Progenitor cell of endocrine pancreas (in vitro differentiated cells): ENCODE data around the gene P2RY12. TPM values are rescaled to one million over a fixed set of nuclear protein-coding genes. Genes with fewer than 3 reads are reported as not detected.

Experiments
- DNase-seq: peaks from one replicate; pipeline ENCODE4 v3.0.0; 2021; ENCODE audit warnings: low spot score; ENCODE audit not compliant: unreplicated experiment
- H3K27ac Mint-ChIP-seq: 2 replicates; pipeline ENCODE4 v1.8.0; 2021; ENCODE audit warnings: mild to moderate bottlenecking, moderate library complexity, mixed read lengths
- H3K27me3 Mint-ChIP-seq: 2 replicates; pipeline ENCODE4 v1.8.0; 2021; ENCODE audit warnings: mixed read lengths
- H3K36me3 Mint-ChIP-seq: 2 replicates; pipeline ENCODE4 v1.8.0; 2022; ENCODE audit warnings: mixed read lengths; ENCODE audit not compliant: insufficient read depth
- H3K4me1 Mint-ChIP-seq: 2 replicates; pipeline ENCODE4 v1.8.0; 2021; ENCODE audit warnings: low read depth, mixed read lengths
- H3K4me3 Mint-ChIP-seq: 2 replicates; pipeline ENCODE4 v1.8.0; 2021; ENCODE audit warnings: low read depth, mild to moderate bottlenecking, moderate library complexity, mixed read lengths
- H3K9me3 Mint-ChIP-seq: 2 replicates; pipeline ENCODE4 v1.8.0; 2021; ENCODE audit warnings: low read depth, mixed read lengths
- CTCF ChIP-seq: fragments of 200-600 bp; sonication (generic); IDR thresholded peaks from one replicate; pipeline ENCODE4 v1.5.0; 2021; ENCODE audit warnings: antibody characterized with exemption, mild to moderate bottlenecking; ENCODE audit not compliant: unreplicated experiment
- total RNA-seq: library from RNA; stranded (reverse); gene quantifications from 2 replicates; pipeline ENCODE4 v1.2.1, GENCODE V29; 2021

P2RY12 gene
- total RNA-seq, 1 donor from 2014 or later: not detected

GRCh38 chr3:151301787-151302186, 82.8 kb downstream of the P2RY12 start:
- Mint-ChIP-seq H3K36me3 (no peaks in the 10 kb centered on the region), H3K4me3 (no peak overlapping the region), H3K9me3 (no peaks in the 10 kb centered on the region), H3K4me1 (peaks cover 9% of the 10 kb centered on the region), H3K27ac (no peak overlapping the region), H3K27me3 (no peaks in the 10 kb centered on the region)
- DNase-seq: no peak
- TF ChIP-seq CTCF: no peak

- DNase-seq: no peak
- H3K27ac Mint-ChIP-seq: no peak overlapping the region
- TF ChIP-seq CTCF: no peak
- H3K27me3 Mint-ChIP-seq: no peaks in the 10 kb centered on the region
- H3K4me1 Mint-ChIP-seq: peaks cover 9% of the 10 kb centered on the region
- H3K36me3 Mint-ChIP-seq: no peaks in the 10 kb centered on the region
- no peaks in the 10 kb centered on the region for H3K9me3 Mint-ChIP-seq
- H3K4me3 Mint-ChIP-seq: no peak overlapping the region
Measured at GRCh38 chr3:151300539-151300938, 84.0 kb downstream of the P2RY12 start.

- Mint-ChIP-seq H3K27me3 (no peaks in the 10 kb centered on the region), H3K27ac (no peak overlapping the region), H3K36me3 (no peaks in the 10 kb centered on the region), H3K9me3 (no peaks in the 10 kb centered on the region), H3K4me1 (peaks cover 9% of the 10 kb centered on the region), H3K4me3 (no peak overlapping the region)
- TF ChIP-seq CTCF: no peak
- no peak for DNase-seq
Measured at GRCh38 chr3:151299006-151299405, 85.5 kb downstream of the P2RY12 start.

- no peak for DNase-seq
- H3K9me3 Mint-ChIP-seq: no peaks in the 10 kb centered on the region
- H3K27me3 Mint-ChIP-seq: no peaks in the 10 kb centered on the region
- H3K36me3 Mint-ChIP-seq: no peaks in the 10 kb centered on the region
- no peak overlapping the region for H3K4me3 Mint-ChIP-seq
- no peak overlapping the region for H3K27ac Mint-ChIP-seq
- peaks cover 6% of the 10 kb centered on the region for H3K4me1 Mint-ChIP-seq
- no peak for TF ChIP-seq CTCF
Measured at GRCh38 chr3:151297429-151297828, 87.1 kb downstream of the P2RY12 start.

GRCh38 chr3:151296226-151296625, 88.3 kb downstream of the P2RY12 start:
- no peak for DNase-seq
- no peaks in the 10 kb centered on the region for H3K9me3 Mint-ChIP-seq
- H3K4me3 Mint-ChIP-seq: no peak overlapping the region
- no peak for TF ChIP-seq CTCF
- no peak overlapping the region for H3K27ac Mint-ChIP-seq
- peaks cover 6% of the 10 kb centered on the region for H3K4me1 Mint-ChIP-seq
- no peaks in the 10 kb centered on the region for H3K36me3 Mint-ChIP-seq
- H3K27me3 Mint-ChIP-seq: no peaks in the 10 kb centered on the region
